Dedifferentiated amniotic fluid mesenchymal stem cell (primary cell): ENCODE data around the gene LIMS2.
A peak's percentile ranks its signal among the peaks of the same experiment; 100 is the strongest.

Experiments
- DNase-seq: peaks from one replicate; pipeline ENCODE4 v3.0.0-alpha.2; 2016; ENCODE audit errors: extremely low spot score

LIMS2 gene

GRCh38 chr2:127658641-127659407, 16.5 kb downstream of the LIMS2 start:
- DNase-seq, result no peak

- DNase-seq, result no peak
These were observed 17.2 kb downstream of the LIMS2 start for GRCh38 chr2:127658146-127658545.

- no peak for DNase-seq
These were observed 18.1 kb downstream of the LIMS2 start for GRCh38 chr2:127657232-127657595.

GRCh38 chr2:127656569-127657231, 18.6 kb downstream of the LIMS2 start:
- DNase-seq, result no peak

GRCh38 chr2:127655209-127656073, 19.9 kb downstream of the LIMS2 start:
- no peak for DNase-seq

- DNase-seq, result no peak
These were observed 20.5 kb downstream of the LIMS2 start for GRCh38 chr2:127654838-127655175.

- DNase-seq, result no peak
These were observed 21.1 kb downstream of the LIMS2 start for GRCh38 chr2:127654084-127654837.

GRCh38 chr2:127653421-127654083, 21.8 kb downstream of the LIMS2 start:
- DNase-seq, result no peak

GRCh38 chr2:127652786-127653357, 22.5 kb downstream of the LIMS2 start:
- no peak for DNase-seq

GRCh38 chr2:127651971-127652550, 23.3 kb downstream of the LIMS2 start:
- no peak for DNase-seq

GRCh38 chr2:127651381-127651809, 23.9 kb downstream of the LIMS2 start:
- no peak for DNase-seq

GRCh38 chr2:127650785-127651380, 24.4 kb downstream of the LIMS2 start:
- DNase-seq, result no peak

GRCh38 chr2:127650041-127650784, 25.1 kb downstream of the LIMS2 start:
- no peak for DNase-seq

- DNase-seq, result peak; percentile 78
These were observed 25.7 kb downstream of the LIMS2 start for GRCh38 chr2:127649684-127650040.

- DNase-seq, result no peak
These were observed 26.2 kb downstream of the LIMS2 start for GRCh38 chr2:127649100-127649611.

- no peak for DNase-seq
These were observed 27.0 kb downstream of the LIMS2 start for GRCh38 chr2:127648321-127648720.

- DNase-seq, result no peak
These were observed 27.8 kb downstream of the LIMS2 start for GRCh38 chr2:127647242-127648190.
